Measurements from ENCODE around the gene TAPBP.
"Not testable (repeated sequence)": the region's sequence is repeated elsewhere in the genome, so short reads cannot be mapped to it uniquely, and the experiment has no call there.

The TAPBP gene

GRCh38 chr6:33278392-33278741 lies 35.5 kb downstream of the TAPBP start:
- H3K27ac ChIP-seq, result peak overlapping the region; percentile 90
- DNase-seq (ENCODE audit: low read depth, low spot score), result no peak

- H3K27ac ChIP-seq, result peak overlapping the region; percentile 90
- no peak for DNase-seq (ENCODE audit: low read depth, low spot score)
Observed at GRCh38 chr6:33277663-33278391, 36.1 kb downstream of the TAPBP start.

DNA sequence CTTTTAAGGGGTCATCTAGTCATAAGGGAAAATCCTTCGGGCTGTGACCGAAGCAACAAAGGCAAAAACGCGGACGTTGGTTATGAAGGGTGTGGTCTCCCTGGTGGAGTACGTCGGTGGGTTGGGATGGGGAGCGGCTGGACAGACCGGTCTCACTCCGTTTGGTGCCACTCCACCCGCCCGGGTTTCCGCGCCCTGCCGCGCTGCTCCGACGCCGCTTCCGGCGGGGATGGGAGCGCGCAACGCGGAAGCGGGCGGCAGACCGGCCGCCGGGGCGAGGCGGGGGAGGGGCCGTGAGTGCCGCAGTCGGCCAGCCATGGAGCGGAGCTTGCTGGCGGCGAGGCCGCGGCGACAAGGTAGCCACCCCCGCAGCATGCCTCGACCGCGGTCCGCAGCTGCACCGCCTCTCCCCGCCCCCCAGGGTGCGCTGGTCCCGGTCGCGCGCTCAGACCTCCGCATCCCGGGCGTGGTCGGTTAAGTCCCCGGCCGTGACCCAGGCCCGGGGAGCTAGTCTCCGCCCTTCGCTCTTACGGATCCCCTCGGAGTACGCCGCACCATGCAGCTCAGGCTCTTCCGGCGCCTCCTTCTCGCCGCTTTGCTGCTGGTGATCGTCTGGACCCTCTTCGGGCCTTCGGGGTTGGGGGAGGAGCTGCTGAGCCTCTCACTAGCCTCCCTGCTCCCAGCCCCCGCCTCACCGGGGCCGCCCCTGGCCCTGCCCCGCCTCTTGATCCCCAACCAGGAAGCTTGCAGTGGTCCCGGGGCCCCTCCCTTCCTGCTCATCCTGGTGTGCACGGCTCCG lies 36.8 kb downstream of the TAPBP start, which contains the start of gene B3GALT4:
Gene B3GALT4, plus strand, starts transcription at position 260 of the 799 bp plus-strand sequence. Its CDS starts 297 bp downstream, at position 557.
- peak; percentile 72 for DNase-seq (ENCODE audit: low read depth, low spot score)

DNA sequence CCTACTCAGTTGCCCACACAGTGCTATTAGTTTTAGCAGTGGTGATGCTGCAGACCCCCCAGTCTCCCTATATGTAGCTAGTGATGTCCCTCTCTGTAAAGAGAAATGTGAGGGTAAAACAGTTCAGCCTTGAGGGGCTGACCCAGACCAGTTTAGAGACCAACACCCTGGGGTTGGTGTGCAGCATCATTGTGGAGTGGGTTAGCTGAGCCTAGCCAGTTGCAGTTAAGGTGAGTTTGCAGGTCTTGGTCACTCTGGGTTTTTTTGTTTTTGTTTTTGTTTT lies 37.4 kb downstream of the TAPBP start:
- H3K27ac ChIP-seq, result peak overlapping the region; percentile 90
- DNase-seq (ENCODE audit: low read depth, low spot score), result no peak

More for the DNA sequence above, 36.8 kb downstream of the TAPBP start, which contains the start of gene B3GALT4:
- peak within 1 kb of the TSS; percentile 90 for H3K27ac ChIP-seq

DNA sequence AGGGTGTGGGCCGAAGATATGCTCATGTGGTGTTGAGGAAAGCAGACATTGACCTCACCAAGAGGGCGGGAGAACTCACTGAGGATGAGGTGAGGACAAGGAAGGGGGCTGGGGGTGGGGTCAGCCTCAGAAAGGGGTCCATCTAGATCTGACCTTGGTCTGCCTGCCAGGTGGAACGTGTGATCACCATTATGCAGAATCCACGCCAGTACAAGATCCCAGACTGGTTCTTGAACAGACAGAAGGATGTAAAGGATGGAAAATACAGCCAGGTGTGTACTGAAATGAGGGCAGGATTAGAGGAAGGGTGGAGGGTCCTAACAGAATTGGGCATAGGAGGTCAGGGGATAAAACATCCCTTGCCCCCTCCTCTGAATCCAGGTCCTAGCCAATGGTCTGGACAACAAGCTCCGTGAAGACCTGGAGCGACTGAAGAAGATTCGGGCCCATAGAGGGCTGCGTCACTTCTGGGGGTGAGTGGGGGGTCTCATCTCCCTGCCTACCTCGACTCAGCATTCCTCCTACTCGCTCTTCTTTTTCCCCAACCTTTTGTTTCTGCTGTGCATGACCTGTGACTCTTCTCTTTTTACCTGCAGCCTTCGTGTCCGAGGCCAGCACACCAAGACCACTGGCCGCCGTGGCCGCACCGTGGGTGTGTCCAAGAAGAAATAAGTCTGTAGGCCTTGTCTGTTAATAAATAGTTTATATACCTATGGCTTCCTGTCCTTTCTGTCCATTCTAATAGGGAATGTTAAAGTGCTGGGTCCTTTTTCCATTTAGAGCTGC lies 37.9 kb downstream of the TAPBP start:
- H3K27ac ChIP-seq, result peak overlapping the region; percentile 90
- DNase-seq (ENCODE audit: low read depth, low spot score), result not testable (repeated sequence)

GRCh38 chr6:33273924-33274902 lies 39.7 kb downstream of the TAPBP start:
- peak overlapping the region; percentile 90 for H3K27ac ChIP-seq

GRCh38 chr6:33273129-33273923 lies 40.6 kb downstream of the TAPBP start:
- DNase-seq (ENCODE audit: low read depth, low spot score), result no peak
- peak overlapping the region; percentile 90 for H3K27ac ChIP-seq

More at GRCh38 chr6:33273924-33274902, 39.7 kb downstream of the TAPBP start:
- no peak for DNase-seq (ENCODE audit: low read depth, low spot score)

- H3K27ac ChIP-seq, result peak overlapping the region; percentile 90
- DNase-seq (ENCODE audit: low read depth, low spot score), result no peak
Observed at GRCh38 chr6:33272275-33273128, 41.4 kb downstream of the TAPBP start.

- DNase-seq (ENCODE audit: low read depth, low spot score), result peak; percentile 98
- H3K27ac ChIP-seq, result peak within 1 kb of the TSS; percentile 90
Observed at GRCh38 chr6:33271468-33272274, 42.2 kb downstream of the TAPBP start, which contains the start of the genes RPS18 and VPS52. RPS18 (plus strand) TSS chr6:33272075; CDS start chr6:33272120, 45 bp downstream. VPS52 (minus strand) TSS chr6:33271876; CDS start chr6:33271675, 201 bp downstream.

- no peak for DNase-seq (ENCODE audit: low read depth, low spot score)
- peak overlapping the region; percentile 90 for H3K27ac ChIP-seq
Observed at GRCh38 chr6:33271117-33271467, 42.8 kb downstream of the TAPBP start.

GRCh38 chr6:33264015-33264414 lies 49.9 kb downstream of the TAPBP start:
- no peak overlapping the region for H3K27ac ChIP-seq
- DNase-seq (ENCODE audit: low read depth, low spot score), result no peak

- DNase-seq (ENCODE audit: low read depth, low spot score), result not testable (repeated sequence)
Observed at GRCh38 chr6:33262490-33262889, 51.4 kb downstream of the TAPBP start.

GRCh38 chr6:33259032-33259431 lies 54.8 kb downstream of the TAPBP start:
- DNase-seq (ENCODE audit: low read depth, low spot score), result peak; percentile 72

More at GRCh38 chr6:33262490-33262889, 51.4 kb downstream of the TAPBP start:
- not testable (repeated sequence) for H3K27ac ChIP-seq

GRCh38 chr6:33254591-33254990 lies 59.3 kb downstream of the TAPBP start:
- H3K27ac ChIP-seq, result no peak overlapping the region
- DNase-seq (ENCODE audit: low read depth, low spot score), result no peak

More at GRCh38 chr6:33259032-33259431, 54.8 kb downstream of the TAPBP start:
- peak overlapping the region; percentile 28 for H3K27ac ChIP-seq

GRCh38 chr6:33252759-33253158 lies 61.1 kb downstream of the TAPBP start:
- peak overlapping the region; percentile 1 for H3K27ac ChIP-seq
- no peak for DNase-seq (ENCODE audit: low read depth, low spot score)

- DNase-seq (ENCODE audit: low read depth, low spot score), result no peak
- no peak overlapping the region for H3K27ac ChIP-seq
Observed at GRCh38 chr6:33251395-33252012, 62.4 kb downstream of the TAPBP start.

Data from epithelial cell of prostate (primary cell).